HCT116 (cell line): ENCODE data around the gene ATG14. TPM values are rescaled to one million over a fixed set of nuclear protein-coding genes. Genes with fewer than 3 reads are reported as not detected.

Source experiments
- ATAC-seq: fragments of 200-7000 bp; cut with Tn5 transposase; 2 replicates; pipeline ENCODE4 v1.9.1; 2020; ENCODE audit warnings: mild to moderate bottlenecking, moderate library complexity
- BruUV-seq: library from RNA; stranded (reverse); fragments of 400-500 nt; replicated peaks from 2 replicates; lab custom pipeline; 2021; lab: Mats Ljungman, UMichigan
- CTCF ChIA-PET: fragments of 300-600 bp; sonication (Branson Sonifier 250); formaldehyde crosslinking; loops from one replicate; lab custom pipeline; 2021; ENCODE audit warnings: antibody characterized with exemption; lab: Charles Lee
- POLR2A ChIA-PET: fragments of 300-600, 350-600 bp; sonication (Branson Sonifier 250); formaldehyde crosslinking; loops from one replicate; lab custom pipeline; 2021; ENCODE audit warnings: antibody characterized with exemption; lab: Charles Lee
- RAD21 ChIA-PET, 2 experiments: fragments of 300-600 bp; sonication (Branson Sonifier 250); formaldehyde crosslinking; loops; one replicate each; lab custom pipeline; 2023; ENCODE audit warnings: low total read pairs in 2 of 2; ENCODE audit not compliant: uncharacterized antibody in 2 of 2, unreplicated experiment in 2 of 2, low non-redundant PET in 1 of 2; lab: Charles Lee
- DNase-seq: peaks from one replicate; pipeline ENCODE4 v3.0.0-alpha.2; 2010; ENCODE audit warnings: low read depth, low spot score
- H2AFZ ChIP-seq: fragments of 200-600 bp; shearing (Covaris generic), sonication (generic); 2 replicates; pipeline ENCODE4 v1.6.1; 2017; ENCODE audit warnings: low read depth, mixed run types, mixed read lengths, antibody characterized with exemption, low read length; ENCODE audit not compliant: poor library complexity, severe bottlenecking
- H3K27ac ChIP-seq: 2 replicates; pipeline ENCODE4 v1.5.1; 2012; ENCODE audit warnings: low read depth, low read length
- H3K27me3 ChIP-seq: fragments of 200-600 bp; sonication (generic); 2 replicates; pipeline ENCODE4 v1.6.1; 2016; ENCODE audit warnings: mixed run types, low read length, mixed read lengths; ENCODE audit not compliant: insufficient read depth
- H3K36me3 ChIP-seq, 2 experiments: fragments of 200-500 bp in 1 of 2; fragments of 200-600 bp in 1 of 2; sonication (Bioruptor generic) in 1 of 2; sonication (generic) in 1 of 2; 2 replicates each; pipeline versions ENCODE4 v1.5.1 to v1.6.1; 2014 to 2016; ENCODE audit warnings: low read length in 2 of 2, inconsistent platforms in 1 of 2, mixed read lengths in 1 of 2, mixed run types in 1 of 2; ENCODE audit not compliant: insufficient read depth in 2 of 2, control insufficient read depth in 1 of 2
- H3K4me1 ChIP-seq, 2 experiments: fragments of 200-600 bp in 1 of 2; sonication (generic) in 1 of 2; 2 replicates each; pipeline versions ENCODE4 v1.5.1 to v1.6.1; 2012 to 2017; ENCODE audit warnings: low read length in 2 of 2, inconsistent platforms in 1 of 2, mild to moderate bottlenecking in 1 of 2, mixed read lengths in 1 of 2, mixed run types in 1 of 2, moderate library complexity in 1 of 2; ENCODE audit not compliant: insufficient read depth in 2 of 2, control insufficient read depth in 1 of 2
- H3K4me2 ChIP-seq: fragments of 200-600 bp; sonication (generic); 2 replicates; pipeline ENCODE4 v1.6.1; 2017; ENCODE audit warnings: mixed run types, low read length, mixed read lengths
- H3K4me3 ChIP-seq, 2 experiments: fragments of 200-600 bp in 1 of 2; sonication (generic) in 1 of 2; replicated peaks in 1 of 2; 2 replicates each; pipeline ENCODE4 v1.5.1; 2011 to 2016; ENCODE audit warnings: low read length in 2 of 2, control low read depth in 1 of 2, low read depth in 1 of 2, mild to moderate bottlenecking in 1 of 2, mixed read lengths in 1 of 2, mixed run types in 1 of 2
- H3K79me2 ChIP-seq: fragments of 200-600 bp; sonication (generic); 2 replicates; pipeline ENCODE4 v1.6.1; 2017; ENCODE audit warnings: mild to moderate bottlenecking, mixed run types, low read length, moderate library complexity, mixed read lengths; ENCODE audit not compliant: insufficient read depth
- H3K9ac ChIP-seq: fragments of 200-600 bp; sonication (generic); 2 replicates; pipeline ENCODE4 v1.6.1; 2016; ENCODE audit warnings: low read length, mixed read lengths
- H3K9me2 ChIP-seq: fragments of 200-600 bp; sonication (generic), shearing (Covaris generic); 2 replicates; pipeline ENCODE4 v1.6.1; 2017; ENCODE audit warnings: mixed run types, mild to moderate bottlenecking, moderate library complexity; ENCODE audit not compliant: insufficient read depth
- H3K9me3 ChIP-seq, 2 experiments: fragments of 200-500 bp in 1 of 2; fragments of 200-600 bp in 1 of 2; sonication (Bioruptor generic) in 1 of 2; sonication (generic) in 1 of 2; 2 replicates each; pipeline ENCODE4 v1.6.1; 2014 to 2017; ENCODE audit warnings: low read length in 2 of 2, mixed read lengths in 2 of 2, inconsistent platforms in 1 of 2, low read depth in 1 of 2, mild to moderate bottlenecking in 1 of 2, mixed run types in 1 of 2, moderate library complexity in 1 of 2; ENCODE audit not compliant: control insufficient read depth in 1 of 2, insufficient read depth in 1 of 2
- H4K20me1 ChIP-seq: fragments of 200-600 bp; sonication (generic), shearing (Covaris generic); 2 replicates; pipeline ENCODE4 v1.6.1; 2017; ENCODE audit warnings: mixed run types, mild to moderate bottlenecking, moderate library complexity; ENCODE audit not compliant: insufficient read depth
- ATF3 ChIP-seq: IDR thresholded peaks from 2 replicates; pipeline ENCODE4 v1.6.1; 2012
- CBX3 ChIP-seq: IDR thresholded peaks from 2 replicates; pipeline ENCODE4 v1.6.1; 2012; ENCODE audit warnings: low read depth
- CEBPB ChIP-seq: IDR thresholded peaks from 2 replicates; pipeline ENCODE4 v1.6.1; 2012; ENCODE audit warnings: low read depth
- CTCF ChIP-seq, 3 experiments: fragments of 200-600 bp in 1 of 3; sonication (generic) in 1 of 3; IDR thresholded peaks in 2 of 3; conservative IDR thresholded peaks in 1 of 3; 2 replicates each; pipeline ENCODE4 v1.5.1; 2012 to 2017; ENCODE audit warnings: low read depth in 2 of 3, low read length in 2 of 3, antibody characterized with exemption in 1 of 3, borderline replicate concordance in 1 of 3, control low read depth in 1 of 3, mild to moderate bottlenecking in 1 of 3, mixed read lengths in 1 of 3, mixed run types in 1 of 3, moderate library complexity in 1 of 3; ENCODE audit not compliant: insufficient read depth in 1 of 3
- EGR1 ChIP-seq: IDR thresholded peaks from 2 replicates; pipeline ENCODE4 v1.6.1; 2012; ENCODE audit warnings: low read depth
- ELF1 ChIP-seq: IDR thresholded peaks from 2 replicates; pipeline ENCODE4 v1.6.1; 2012; ENCODE audit warnings: low read depth, borderline replicate concordance
- EZH2phosphoT487 ChIP-seq: fragments of 200-600 bp; IDR thresholded peaks from 2 replicates; pipeline ENCODE4 v1.6.1; 2018; ENCODE audit warnings: antibody characterized with exemption, borderline replicate concordance
- FOSL1 ChIP-seq: IDR thresholded peaks from 2 replicates; pipeline ENCODE4 v1.6.1; 2012; ENCODE audit warnings: low read depth
- JUND ChIP-seq: IDR thresholded peaks from 2 replicates; pipeline ENCODE4 v1.6.1; 2012
- MAX ChIP-seq: IDR thresholded peaks from 2 replicates; pipeline ENCODE4 v1.6.1; 2012
- POLR2AphosphoS5 ChIP-seq: IDR thresholded peaks from 2 replicates; pipeline ENCODE4 v1.6.1; 2011; ENCODE audit warnings: mild to moderate bottlenecking, low read depth, low read length, moderate library complexity
- RAD21 ChIP-seq: IDR thresholded peaks from 2 replicates; pipeline ENCODE4 v1.6.1; 2012; ENCODE audit warnings: low read depth, mild to moderate bottlenecking
- SP1 ChIP-seq: IDR thresholded peaks from 2 replicates; pipeline ENCODE4 v1.6.1; 2012; ENCODE audit warnings: low read depth
- SRF ChIP-seq: IDR thresholded peaks from 2 replicates; pipeline ENCODE4 v1.6.1; 2012; ENCODE audit warnings: low read depth
- TCF7L2 ChIP-seq: IDR thresholded peaks from 2 replicates; pipeline ENCODE4 v1.7.0; 2011; ENCODE audit warnings: borderline replicate concordance, inconsistent platforms; ENCODE audit not compliant: insufficient read depth, insufficient read length; ENCODE audit errors: extremely low read depth
- intact Hi-C: fragments of 100-400 bp; cut with micrococcal nuclease; formaldehyde crosslinking; loops from 2 replicates; pipeline ENCODE4 v1.10.0; 2022
- total RNA-seq: library from RNA; stranded (reverse); gene quantifications from one replicate; pipeline ENCODE4 v1.2.1, GENCODE V29; 2021; ENCODE audit not compliant: unreplicated experiment

The ATG14 gene
- total RNA-seq, 1 experiment from 2014 or later: 9.9 TPM

- no peak overlapping the region for H3K9ac ChIP-seq
- intact Hi-C loops: no loop called here
- CTCF ChIA-PET: interaction anchor here (0.8 kb wide), 1 partner anchor 44 kb away, joined by 3 read pairs; no protein-coding TSS in a partner anchor
- TF ChIP-seq RAD21 (peak; percentile 16; the same call in 1 of the 2 replicates), POLR2AphosphoS5 (peak; percentile 49; the same call in 1 of the 2 replicates), MAX (peak; percentile 68), TCF7L2 (peak; percentile 26), CEBPB (peak; percentile 42; the same call in 1 of the 2 replicates), ELF1 (no peak), FOSL1 (peak; percentile 91), JUND (peak; percentile 89), CBX3 (peak; percentile 88), CTCF (IDR thresholded peaks at IDR 0.05 in 2 of 3, conservative IDR thresholded peaks at IDR 0.05 in 1 of 3; ENCODE audit: borderline replicate concordance in 1 of 3, insufficient read depth in 1 of 3, low read depth in 2 of 3, low read length in 2 of 3) (no peak), SP1 (peak; percentile 77), EGR1 (0 out of 2 replicates have a peak, but pooled peaks have one; percentile 11), ATF3 (0 out of 2 replicates have a peak, but pooled peaks have one; percentile 32), EZH2phosphoT487 (no peak), SRF (peak; percentile 99)
- H4K20me1 ChIP-seq: no peaks in the 10 kb centered on the region; the same call in 1 of the 2 replicates
- H3K27ac ChIP-seq: no peak overlapping the region
- no peaks in the 10 kb centered on the region for H3K9me3 ChIP-seq
- ATAC-seq (peak; percentile 95), DNase-seq (peak; percentile 73)
- RAD21 ChIA-PET: no interaction called here
- no TSS peak for BruUV-seq
- H3K4me2 ChIP-seq: peak overlapping the region; percentile 38
- no peak overlapping the region for H3K4me3 ChIP-seq
- no peak overlapping the region for H2AFZ ChIP-seq
- H3K27me3 ChIP-seq: no peaks in the 10 kb centered on the region
- no peaks in the 10 kb centered on the region for H3K9me2 ChIP-seq
- no peaks in the 10 kb centered on the region; a peak in 1 of 4 replicates for H3K36me3 ChIP-seq
- peaks cover 8 to 20% of the 10 kb centered on the region in 2 experiments; a peak in 3 of 4 replicates for H3K4me1 ChIP-seq
- peaks cover 29% of the 10 kb centered on the region for H3K79me2 ChIP-seq
- POLR2A ChIA-PET: no interaction called here
Measured at GRCh38 chr14:55398679-55399078, 13.0 kb downstream of the ATG14 start.
